OCI-LY1 (cell line): ENCODE measurements around the gene FHIT.

Source experiments
- CTCF ChIP-seq: fragments of 200-600 bp; sonication (generic), shearing (Covaris generic); IDR thresholded peaks from 2 replicates; pipeline ENCODE4 v1.5.1; 2017; ENCODE audit warnings: mild to moderate bottlenecking, antibody characterized with exemption, low read length, moderate library complexity, mixed read lengths
- EZH2 ChIP-seq: fragments of 200-600 bp; sonication (generic), shearing (Covaris generic); IDR thresholded peaks from 2 replicates; pipeline ENCODE4 v1.8.0; 2017; ENCODE audit warnings: borderline replicate concordance, mixed run types, mild to moderate bottlenecking, antibody characterized with exemption, low read length, moderate library complexity, mixed read lengths

DNA sequence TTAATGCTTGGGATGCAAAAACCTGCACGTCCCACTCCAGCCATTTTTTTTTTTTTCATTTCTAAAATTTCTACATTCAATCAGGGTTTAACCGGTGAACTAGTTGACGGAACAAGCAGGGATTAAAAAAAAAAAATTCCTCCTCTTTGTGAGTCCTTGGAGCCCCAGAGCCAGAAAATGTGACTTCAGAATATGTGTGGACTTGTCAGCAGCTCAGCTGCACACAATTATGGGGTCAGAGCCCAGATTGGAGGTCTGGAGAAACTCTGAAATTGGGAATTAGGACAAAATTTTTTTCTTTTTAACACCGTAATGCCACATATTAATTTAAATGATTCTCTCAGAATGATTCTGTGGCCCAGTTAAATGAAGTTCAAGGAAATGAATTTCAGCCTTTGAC lies 1280.5 kb downstream of the FHIT start:
- TF ChIP-seq CTCF (no peak), EZH2 (no peak)
